Muscle of back (tissue), 11 donors: Measurements from ENCODE around the gene FIGNL2. TPM values are rescaled to one million over a fixed set of nuclear protein-coding genes. Genes with fewer than 3 reads are reported as not detected.

Experiments used
- DNase-seq, 3 donors: peaks; one replicate each; pipeline versions ENCODE4 v3.0.0 to v3.0.0-alpha.2; 2013
- polyA plus RNA-seq, 10 donors: library from polyadenylated mRNA; unstranded; fragments of 120-200 nt; gene quantifications; one replicate each; pipeline ENCODE4 v1.2.1, GENCODE V29; 2013; ENCODE audit not compliant: insufficient read length in 10 of 10

Gene FIGNL2
- polyA plus RNA-seq, 10 donors = 0.41 to 1.4 (median 0.86) TPM

DNA sequence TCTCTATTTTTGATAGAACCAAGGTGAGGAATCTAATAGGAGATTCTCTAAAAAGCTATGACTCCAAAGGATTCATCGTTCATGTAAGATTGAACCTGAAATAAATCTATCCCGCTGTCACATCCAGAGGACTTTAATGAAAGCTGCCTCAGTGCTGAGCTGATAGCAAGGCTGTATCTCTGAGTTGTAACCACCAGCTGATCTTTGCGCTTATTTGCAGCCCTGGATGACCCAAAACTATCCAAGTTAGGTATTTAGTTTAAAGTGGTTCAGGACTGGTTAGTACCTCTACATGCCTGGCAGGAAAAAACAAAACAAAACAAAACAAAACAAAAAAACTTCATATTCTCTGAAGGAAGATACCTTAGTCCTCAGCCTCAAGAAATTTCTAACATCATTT, 30.6 kb upstream of the FIGNL2 start:
- no peak for DNase-seq

DNA sequence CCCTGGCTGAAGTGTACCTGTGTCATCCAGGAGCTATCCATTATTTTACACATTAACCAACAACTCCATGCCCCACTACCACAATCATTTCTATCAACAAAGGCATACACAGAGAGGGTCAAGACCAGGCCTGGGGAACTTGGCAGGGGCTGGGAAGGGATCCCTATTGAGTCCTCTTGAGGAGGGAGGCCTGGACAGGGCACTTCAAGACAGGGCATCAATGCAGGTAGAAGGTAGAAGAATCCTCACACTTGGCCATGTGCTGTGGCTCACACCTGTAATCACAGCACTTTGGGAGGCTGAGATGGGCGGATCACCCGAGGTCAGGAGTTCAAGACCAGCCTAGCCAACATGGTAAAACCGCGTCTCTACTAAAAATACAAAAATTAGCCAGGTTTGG, 26.0 kb upstream of the FIGNL2 start:
- no peak for DNase-seq

DNA sequence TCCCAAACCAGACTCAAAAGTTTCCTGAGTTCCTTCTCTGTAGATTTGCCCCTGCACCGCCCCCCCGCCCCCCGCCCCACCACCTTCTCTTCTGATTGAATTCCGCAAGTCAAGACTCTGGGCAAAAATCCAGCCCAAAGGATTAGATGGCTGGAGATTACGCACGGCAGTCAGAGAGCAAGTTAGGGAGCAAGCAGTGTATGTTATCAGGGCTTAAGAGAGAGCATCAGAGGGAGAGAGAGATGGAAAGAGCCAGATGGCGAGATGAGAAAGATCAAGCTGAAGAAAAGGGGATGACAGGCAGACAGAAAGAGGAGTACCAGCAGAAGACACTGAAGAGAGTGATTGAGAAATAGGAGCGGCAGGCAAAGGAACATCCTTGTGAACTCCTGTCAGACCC, 25.5 kb upstream of the FIGNL2 start:
- no peak for DNase-seq

DNA sequence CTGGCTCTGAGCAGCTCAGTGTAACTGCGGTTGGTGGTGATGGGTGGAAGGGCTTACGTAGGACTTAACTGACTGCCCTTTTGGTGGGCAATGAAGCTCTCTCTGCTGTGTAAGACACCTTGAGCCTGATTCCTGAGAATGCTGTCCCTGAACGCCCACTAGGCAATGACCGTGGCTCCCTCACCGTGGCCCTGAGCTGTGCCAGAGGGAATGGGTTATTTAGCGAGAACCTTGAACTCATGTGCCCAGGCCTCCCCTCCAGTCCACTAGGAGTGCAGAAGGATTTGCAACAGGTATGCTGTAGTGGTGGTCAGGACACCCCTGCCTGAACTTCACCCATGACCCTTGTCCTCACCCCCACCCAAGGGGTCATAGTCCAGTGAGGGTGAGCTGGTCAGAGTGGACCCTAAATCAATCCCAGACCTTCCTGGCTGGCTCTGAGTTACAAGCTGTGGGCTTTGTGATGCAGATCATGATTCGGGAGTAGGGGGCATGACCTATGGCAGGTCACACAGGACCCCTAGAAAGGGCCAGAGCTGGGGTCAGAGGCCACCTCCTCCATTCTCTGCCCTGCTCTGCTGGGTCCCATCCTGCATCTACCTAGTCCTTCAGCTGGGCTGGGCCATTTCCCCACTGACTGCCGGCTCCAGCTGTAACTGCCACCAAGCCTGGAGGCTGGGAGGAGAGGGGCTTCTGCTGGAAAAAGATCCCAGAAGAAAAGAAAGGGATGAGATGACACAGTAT, 24.9 kb upstream of the FIGNL2 start:
- DNase-seq = no peak

- no peak for DNase-seq
Measured at GRCh38 chr12:51872689-51872981, 24.1 kb upstream of the FIGNL2 start.

DNA sequence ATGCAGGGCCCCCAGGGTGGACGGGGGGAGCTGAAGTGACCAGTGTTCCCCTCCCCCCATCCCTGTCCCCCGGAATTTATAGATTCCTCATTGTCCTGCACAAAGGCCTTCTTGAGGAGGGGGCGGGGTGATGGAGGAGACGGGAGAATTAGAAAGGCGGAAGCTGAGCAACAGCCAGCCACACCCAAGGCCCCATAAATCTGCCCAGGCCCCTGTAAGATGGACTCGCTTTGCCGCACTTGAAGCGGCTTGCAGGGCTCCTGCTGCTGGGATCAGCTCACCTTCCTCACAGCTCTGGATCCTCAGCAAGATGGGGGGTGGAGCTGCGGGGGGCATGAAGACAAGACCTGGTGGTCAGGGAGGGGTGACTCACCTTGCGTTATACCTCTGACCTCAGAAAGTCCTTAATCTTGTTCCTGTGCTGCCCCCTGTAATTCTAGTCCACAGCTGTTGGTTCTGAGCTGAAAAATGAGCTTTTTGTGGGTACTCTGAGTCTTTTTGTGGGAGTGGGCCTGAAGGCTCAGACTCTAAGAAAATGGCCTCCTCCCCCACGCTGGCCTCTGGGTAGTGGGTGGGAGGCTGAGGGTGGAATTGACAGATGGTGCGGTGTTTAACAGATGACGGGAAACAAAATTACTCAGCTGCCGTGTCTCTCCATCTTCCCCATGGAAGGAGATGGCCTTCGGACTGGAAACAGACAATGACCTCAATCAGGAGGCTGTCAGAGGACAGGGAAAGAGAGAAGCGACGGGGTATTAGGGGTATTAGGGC, 23.6 kb upstream of the FIGNL2 start:
- no peak for DNase-seq

DNA sequence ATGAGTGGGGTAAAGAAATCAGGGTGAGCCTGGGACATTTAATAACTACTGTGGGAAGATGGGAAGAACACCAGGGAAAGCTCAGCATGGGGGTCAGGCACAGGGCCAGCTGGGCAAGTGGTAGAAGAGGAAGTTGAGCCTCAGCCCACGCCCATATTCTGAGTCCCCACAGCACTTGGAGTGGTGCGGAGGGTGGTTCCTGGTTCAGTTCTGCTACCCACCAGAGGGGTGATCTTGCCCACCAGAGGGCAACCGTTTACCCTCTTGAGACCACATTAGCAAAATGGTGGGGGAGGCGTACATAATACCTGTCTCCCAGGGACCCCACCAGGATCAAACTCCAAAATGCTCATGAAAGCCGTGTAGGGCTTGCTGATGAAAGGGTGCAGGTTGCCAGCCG, 22.6 kb upstream of the FIGNL2 start:
- DNase-seq = no peak

DNA sequence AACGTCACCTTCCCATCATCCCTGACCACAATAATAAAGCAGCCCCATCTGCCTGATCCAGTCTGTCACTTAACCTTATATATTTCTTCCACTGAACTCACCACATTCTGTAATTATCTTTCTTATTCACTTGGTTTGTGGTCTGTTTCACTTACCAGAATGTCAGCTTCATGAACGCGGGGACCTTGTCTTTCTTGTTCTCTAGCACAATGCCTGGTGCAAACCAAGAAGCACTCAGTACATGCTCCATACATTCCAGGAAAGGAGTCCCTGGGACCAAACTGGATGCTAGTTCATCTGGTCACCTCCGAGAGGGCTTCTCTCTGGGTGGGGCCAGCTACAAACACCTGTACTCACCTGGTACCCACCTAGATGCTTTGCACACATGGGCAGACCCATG, 22.0 kb upstream of the FIGNL2 start:
- no peak for DNase-seq

DNA sequence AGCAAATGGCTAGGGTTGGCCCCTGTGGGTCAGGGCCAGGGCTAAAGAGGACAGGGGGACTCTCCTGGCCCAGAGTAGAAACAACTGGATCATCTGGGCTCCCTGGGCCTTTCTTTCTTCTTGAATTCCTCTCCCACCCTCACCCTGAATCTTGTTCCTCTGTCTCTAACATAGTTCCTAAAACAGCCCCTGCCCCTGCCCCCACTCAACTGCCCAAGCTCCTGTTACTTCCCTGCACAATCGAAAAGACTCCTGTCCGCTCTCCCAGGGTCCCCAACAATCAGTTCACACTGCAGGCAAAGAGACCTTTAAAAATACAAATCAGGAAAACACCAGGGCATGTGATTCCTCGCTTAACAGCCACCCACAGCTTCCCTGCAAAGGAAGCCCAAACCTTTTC, 21.4 kb upstream of the FIGNL2 start:
- no peak for DNase-seq

GRCh38 chr12:51869496-51869865, 21.0 kb upstream of the FIGNL2 start:
- no peak for DNase-seq

- DNase-seq = peak in 1 of 3 donors; percentile 84
Measured at GRCh38 chr12:51868821-51869495, 20.4 kb upstream of the FIGNL2 start.

DNA sequence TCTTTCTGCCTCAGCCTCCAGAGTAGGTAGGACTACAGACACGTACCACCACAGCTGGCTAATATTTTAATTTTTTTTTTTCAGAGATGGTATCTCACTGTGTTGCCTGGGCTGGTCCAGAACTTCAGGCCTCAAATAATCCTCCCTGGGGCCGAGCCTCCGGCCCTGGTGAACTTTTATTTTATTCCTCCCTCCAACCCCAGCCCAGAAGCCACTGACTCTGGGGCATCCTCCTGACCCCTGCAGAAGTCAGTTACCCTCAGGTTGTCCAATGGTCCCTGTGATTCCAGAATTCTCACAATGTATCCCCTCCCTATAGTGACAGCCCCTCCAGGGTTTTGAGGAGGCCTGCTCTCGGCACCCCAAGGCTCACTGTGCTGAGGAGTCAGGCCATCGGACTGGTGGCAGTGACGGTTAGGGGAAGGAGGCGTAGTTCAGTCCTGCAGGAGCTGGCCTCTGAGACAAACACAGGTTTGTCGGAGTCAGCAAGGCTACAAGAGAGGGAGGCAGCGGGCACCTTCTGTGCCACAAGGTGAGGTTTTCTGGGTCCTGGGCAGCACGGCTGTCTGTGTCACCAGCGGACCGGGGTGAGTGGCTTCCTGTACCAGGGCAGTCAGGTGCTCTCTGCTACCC, 19.4 kb upstream of the FIGNL2 start:
- DNase-seq = no peak

- DNase-seq = no peak
Measured at GRCh38 chr12:51867371-51867770, 18.9 kb upstream of the FIGNL2 start.

DNA sequence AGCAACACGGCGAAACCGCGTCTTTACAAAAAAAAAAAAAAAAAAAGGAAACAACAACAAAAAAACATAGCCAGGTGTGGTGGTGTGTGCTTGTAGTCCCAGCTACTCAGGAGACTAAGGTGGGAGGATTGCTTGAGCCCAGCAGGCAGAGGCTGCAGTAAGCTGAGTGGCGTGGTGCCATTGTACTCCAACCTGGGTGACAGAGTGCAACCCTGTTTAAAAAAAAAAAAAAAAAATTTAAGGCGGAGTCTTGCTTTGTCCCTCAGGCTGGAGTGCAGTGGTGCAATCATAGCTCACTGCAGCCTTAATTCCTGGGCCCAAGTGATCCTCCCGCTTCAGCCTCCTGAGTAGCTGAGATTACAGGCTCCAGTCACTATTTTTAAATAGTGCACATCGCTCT, 18.2 kb upstream of the FIGNL2 start:
- DNase-seq = no peak

DNA sequence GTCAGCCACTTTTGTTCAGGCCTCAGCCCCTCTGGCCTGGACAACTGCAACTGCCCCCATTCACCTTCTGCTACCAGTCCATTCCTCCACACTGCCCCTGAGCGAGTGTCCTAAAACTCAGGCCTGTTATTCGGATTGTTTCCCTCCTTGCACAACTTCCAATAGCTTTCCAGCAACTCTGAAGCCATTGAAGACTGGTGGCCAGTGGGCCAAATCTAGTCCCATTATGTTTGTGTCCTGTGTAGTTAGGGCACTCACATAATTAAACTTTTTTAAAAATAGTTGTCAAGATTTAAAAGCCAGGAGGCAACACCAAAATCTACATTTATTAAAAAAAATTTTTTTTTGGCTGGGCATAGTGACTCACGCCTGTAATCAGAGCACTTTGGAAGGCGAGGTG, 17.8 kb upstream of the FIGNL2 start:
- no peak for DNase-seq

DNA sequence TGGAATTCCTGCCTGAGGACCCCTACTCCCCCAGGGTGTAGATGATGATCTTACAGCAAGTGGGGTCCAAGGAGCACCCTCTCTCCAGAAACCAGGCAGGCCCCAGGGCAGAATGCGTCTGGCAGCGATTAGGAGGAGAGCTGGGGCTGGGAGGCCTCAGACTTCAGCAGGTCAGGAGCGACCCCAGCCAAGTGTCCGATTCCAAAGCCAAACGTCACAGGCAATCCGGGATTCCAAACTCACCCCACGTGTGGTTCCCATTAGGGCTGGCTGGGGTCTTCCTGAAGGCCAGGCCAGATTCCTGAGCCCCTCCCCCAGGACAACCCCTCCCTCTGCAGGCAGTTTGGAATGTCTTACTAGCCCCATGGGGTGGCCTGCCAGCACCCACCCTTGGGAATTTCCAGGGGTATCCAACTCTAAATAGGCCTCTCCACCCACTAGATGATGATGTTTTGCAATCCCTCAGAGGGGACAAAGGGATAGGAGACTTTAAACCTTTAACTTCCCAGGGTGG, 17.3 kb upstream of the FIGNL2 start:
- DNase-seq = no peak

DNA sequence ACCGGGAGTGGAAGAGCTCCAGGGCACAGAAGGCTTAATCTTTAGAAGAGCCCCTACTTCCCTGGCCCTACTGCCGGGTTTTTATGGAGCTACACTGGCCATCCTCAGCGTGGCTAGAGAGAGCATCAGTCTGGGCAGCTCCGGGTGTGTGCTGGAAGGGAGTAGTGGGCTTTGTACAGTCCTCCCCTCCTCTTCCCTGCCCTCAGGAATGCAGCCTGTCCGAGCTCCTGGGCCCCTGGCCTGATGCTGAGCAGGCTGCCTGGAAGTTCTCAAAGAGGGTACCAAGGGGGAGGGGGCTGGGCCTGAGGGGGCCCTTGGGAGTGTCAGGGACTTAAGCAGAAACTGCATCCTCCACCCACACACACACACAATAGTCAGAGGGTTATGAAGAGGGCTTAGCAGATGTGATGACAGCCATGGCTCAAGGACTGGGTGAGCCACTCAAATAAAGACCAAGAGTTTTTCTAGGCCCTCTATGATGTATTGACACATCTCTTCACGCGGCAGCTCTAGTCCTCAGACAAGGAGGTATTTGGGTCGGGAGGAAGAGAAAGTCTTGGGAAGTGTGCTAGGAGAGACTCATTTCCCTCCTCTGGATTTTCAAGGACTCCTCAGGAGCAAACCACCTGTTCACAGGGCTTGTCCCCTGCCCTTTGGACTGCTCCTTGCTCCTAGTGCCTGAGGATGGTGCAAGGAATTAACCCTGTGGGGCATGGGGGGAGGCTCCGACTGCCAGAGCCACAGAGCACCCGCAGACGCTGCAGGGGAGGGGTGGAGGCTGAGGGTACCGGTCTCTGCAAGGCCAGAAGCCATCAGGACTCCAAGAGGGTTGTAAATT, 16.5 kb upstream of the FIGNL2 start:
- DNase-seq = no peak

DNA sequence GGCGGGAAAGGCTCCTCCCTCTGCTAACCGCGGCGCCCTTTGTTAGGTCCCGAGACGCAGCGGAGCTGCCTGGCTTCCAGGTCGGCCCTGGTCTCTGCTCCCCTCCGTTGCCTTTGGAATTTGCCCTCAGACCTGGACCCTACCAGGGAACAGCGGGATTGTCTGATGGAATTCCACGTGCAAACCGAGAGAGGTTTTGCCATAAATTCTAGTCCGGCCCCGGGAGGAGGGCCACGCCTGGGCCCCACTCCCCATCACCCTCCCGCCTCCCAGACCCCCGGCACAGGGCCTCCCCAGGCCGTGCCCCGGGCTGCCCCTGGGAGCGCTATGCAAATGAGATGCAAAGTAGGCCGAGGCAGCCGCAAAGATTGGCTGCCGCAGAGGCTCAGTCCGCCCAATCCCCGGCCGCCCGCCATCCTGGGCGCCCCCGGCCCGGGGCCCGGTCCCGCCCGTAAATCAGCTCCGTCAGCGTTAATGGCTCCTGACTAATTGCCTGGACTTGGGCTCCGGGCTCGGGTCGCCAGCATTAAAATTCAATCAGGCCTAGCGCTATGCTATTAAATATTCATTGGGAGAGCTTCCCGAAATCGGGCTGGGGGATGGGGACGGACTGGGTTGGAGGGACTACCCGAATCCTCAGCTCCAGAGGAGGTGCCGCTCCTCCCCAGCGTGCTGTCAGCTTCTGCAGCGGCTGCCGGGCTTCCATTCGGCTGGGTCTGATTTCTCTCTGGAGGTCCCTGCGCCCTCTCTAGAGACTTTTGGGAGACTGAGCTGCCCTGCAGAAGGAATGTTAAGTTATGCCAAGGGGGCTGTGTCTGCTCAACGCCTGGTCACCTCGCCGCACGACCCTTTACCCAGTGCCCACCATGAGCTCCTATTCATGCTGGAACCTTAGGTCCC, 15.7 kb upstream of the FIGNL2 start:
- peak in 1 of 3 donors; percentile 81 for DNase-seq

- no peak for DNase-seq
Measured at GRCh38 chr12:51863363-51863932, 14.9 kb upstream of the FIGNL2 start.

GRCh38 chr12:51862947-51863346, 14.4 kb upstream of the FIGNL2 start:
- DNase-seq = no peak
